NCI-H1092 (cell line): Measurements from ENCODE around the gene SRP68.
"Not testable (repeated sequence)": the region's sequence is repeated elsewhere in the genome, so short reads cannot be mapped to it uniquely, and the experiment has no call there.

Source experiments
- DNase-seq: peaks from one replicate; lab custom pipeline; 2025; lab: John Stamatoyannopoulos, UW

Gene SRP68

GRCh38 chr17:76076765-76077583 lies 4.7 kb upstream of the SRP68 start:
- DNase-seq = no peak

- DNase-seq = no peak
These were observed 3.9 kb upstream of the SRP68 start for GRCh38 chr17:76076146-76076764.

- no peak for DNase-seq
These were observed 3.2 kb upstream of the SRP68 start for GRCh38 chr17:76075364-76076145.

- DNase-seq = no peak
These were observed 2.4 kb upstream of the SRP68 start, which contains the start of gene GALR2 for GRCh38 chr17:76074390-76075363. Gene GALR2 (plus strand): TSS chr17:76074781. CDS start chr17:76074884, 103 bp downstream.

- no peak for DNase-seq
These were observed 678 bp downstream of the SRP68 start for GRCh38 chr17:76071531-76072147.

GRCh38 chr17:76065775-76066174 lies 6.5 kb downstream of the SRP68 start:
- DNase-seq = no peak

- no peak for DNase-seq
These were observed 8.3 kb downstream of the SRP68 start for GRCh38 chr17:76063875-76064546.

GRCh38 chr17:76058264-76058663 lies 14.1 kb downstream of the SRP68 start:
- DNase-seq = not testable (repeated sequence)

GRCh38 chr17:76056882-76057281 lies 15.4 kb downstream of the SRP68 start:
- DNase-seq = no peak

GRCh38 chr17:76054112-76054476 lies 18.2 kb downstream of the SRP68 start:
- DNase-seq = no peak

GRCh38 chr17:76053246-76054111 lies 18.8 kb downstream of the SRP68 start:
- DNase-seq = no peak

GRCh38 chr17:76051561-76051960 lies 20.8 kb downstream of the SRP68 start:
- no peak for DNase-seq

GRCh38 chr17:76050538-76051467 lies 21.5 kb downstream of the SRP68 start:
- no peak for DNase-seq

- no peak for DNase-seq
These were observed 22.3 kb downstream of the SRP68 start for GRCh38 chr17:76049836-76050537.

- no peak for DNase-seq
These were observed 23.1 kb downstream of the SRP68 start for GRCh38 chr17:76049239-76049638.

- no peak for DNase-seq
These were observed 23.6 kb downstream of the SRP68 start for GRCh38 chr17:76048711-76049110.

GRCh38 chr17:76048025-76048605 lies 24.2 kb downstream of the SRP68 start:
- no peak for DNase-seq
